Upper lobe of left lung (tissue), 4 donors: Measurements from ENCODE around the gene FER1L5.

Experiments used
- EP300 ChIP-seq, 4 donors: sonication (generic); formaldehyde crosslinking; IDR thresholded peaks; one replicate each; pipeline ENCODE4 v1.5.1; 2017; ENCODE audit warnings: antibody characterized with exemption in 4 of 4, control low read depth in 2 of 4
- POLR2A ChIP-seq, 4 donors: fragments of 450-650 bp; IDR thresholded peaks; one replicate each; pipeline ENCODE4 v1.5.1; 2016 to 2017; ENCODE audit warnings: antibody characterized with exemption in 4 of 4, mild to moderate bottlenecking in 2 of 4
- TF ChIP-seq, protein P1 (sequence below), 6 experiments: fragments of 450-650 bp in 4 of 6; fragments of 200-600 bp in 2 of 6; sonication (generic) in 2 of 6; IDR thresholded peaks; one replicate each; pipeline ENCODE4 v1.5.1; 2016 to 2019; ENCODE audit warnings: antibody characterized with exemption in 6 of 6

DNA sequence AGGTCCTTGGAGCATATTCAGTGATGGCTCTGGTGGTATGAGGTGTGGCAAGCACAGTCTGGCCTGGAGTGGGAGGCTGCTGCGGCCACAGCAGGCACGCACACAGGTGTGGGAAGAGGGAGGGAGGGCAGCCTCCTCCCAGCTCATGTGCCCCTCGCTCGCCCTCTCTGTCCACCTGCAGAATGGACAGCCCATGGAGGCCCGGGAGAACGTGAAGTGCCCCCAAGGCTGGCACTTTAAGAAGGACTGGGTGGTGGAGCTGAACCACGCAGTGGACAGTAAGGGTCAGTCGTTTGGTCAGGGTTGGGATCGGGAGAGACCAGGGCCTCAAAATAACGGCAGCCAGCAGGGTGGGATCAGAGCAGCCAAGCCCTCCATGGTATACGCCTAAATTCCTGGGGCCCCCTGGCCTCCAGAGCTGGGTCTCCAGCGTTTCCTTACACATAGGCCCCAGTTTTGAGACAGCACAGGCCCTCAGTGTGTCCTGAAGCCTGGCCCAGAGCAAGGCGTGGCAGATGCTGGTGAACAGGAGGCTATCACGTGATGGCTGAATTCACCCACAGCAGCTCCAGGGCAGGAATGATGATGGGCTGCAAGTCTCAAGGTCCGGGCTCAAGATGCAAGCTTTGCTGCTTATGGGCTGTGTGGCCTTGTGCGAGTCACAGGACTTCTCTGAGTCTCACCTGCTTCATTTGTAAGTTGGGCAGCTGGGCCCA is 47.9 kb downstream of the FER1L5 start:
- TF ChIP-seq POLR2A (IDR thresholded peaks at IDR 0.05) (no peak), EP300 (IDR thresholded peaks at IDR 0.05) (no peak)
- TF ChIP-seq, protein P1, sequence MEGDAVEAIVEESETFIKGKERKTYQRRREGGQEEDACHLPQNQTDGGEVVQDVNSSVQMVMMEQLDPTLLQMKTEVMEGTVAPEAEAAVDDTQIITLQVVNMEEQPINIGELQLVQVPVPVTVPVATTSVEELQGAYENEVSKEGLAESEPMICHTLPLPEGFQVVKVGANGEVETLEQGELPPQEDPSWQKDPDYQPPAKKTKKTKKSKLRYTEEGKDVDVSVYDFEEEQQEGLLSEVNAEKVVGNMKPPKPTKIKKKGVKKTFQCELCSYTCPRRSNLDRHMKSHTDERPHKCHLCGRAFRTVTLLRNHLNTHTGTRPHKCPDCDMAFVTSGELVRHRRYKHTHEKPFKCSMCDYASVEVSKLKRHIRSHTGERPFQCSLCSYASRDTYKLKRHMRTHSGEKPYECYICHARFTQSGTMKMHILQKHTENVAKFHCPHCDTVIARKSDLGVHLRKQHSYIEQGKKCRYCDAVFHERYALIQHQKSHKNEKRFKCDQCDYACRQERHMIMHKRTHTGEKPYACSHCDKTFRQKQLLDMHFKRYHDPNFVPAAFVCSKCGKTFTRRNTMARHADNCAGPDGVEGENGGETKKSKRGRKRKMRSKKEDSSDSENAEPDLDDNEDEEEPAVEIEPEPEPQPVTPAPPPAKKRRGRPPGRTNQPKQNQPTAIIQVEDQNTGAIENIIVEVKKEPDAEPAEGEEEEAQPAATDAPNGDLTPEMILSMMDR (IDR thresholded peaks at IDR 0.05) = no peak
